PC-9 (cell line): ENCODE data around the gene PLSCR2. TPM values are rescaled to one million over a fixed set of nuclear protein-coding genes. Genes with fewer than 3 reads are reported as not detected.

ENCODE experiments used
- BruUV-seq: library from RNA; stranded (reverse); fragments of 400-500 nt; replicated peaks from 2 replicates; lab custom pipeline; 2021; lab: Mats Ljungman, UMichigan
- CTCF ChIA-PET: fragments of 300-600 bp; sonication (Branson Sonifier 250); formaldehyde crosslinking; loops from one replicate; lab custom pipeline; 2022; ENCODE audit warnings: antibody characterized with exemption; lab: Charles Lee
- POLR2A ChIA-PET: fragments of 300-600 bp; sonication (Branson Sonifier 250); formaldehyde crosslinking; loops from one replicate; lab custom pipeline; 2022; ENCODE audit warnings: antibody characterized with exemption; ENCODE audit not compliant: unreplicated experiment; lab: Charles Lee
- DNase-seq, 2 experiments: peaks; one replicate each; pipeline versions ENCODE4 v3.0.0 to v3.0.0-alpha.2; 2015 to 2022; ENCODE audit warnings: mixed read lengths in 1 of 2
- H2AFZ ChIP-seq: fragments of 200-600 bp; sonication (generic); 2 replicates; pipeline ENCODE4 v1.8.1; 2017; ENCODE audit warnings: antibody characterized with exemption
- H3F3A ChIP-seq: fragments of 200-600 bp; sonication (generic); 2 replicates; pipeline ENCODE4 v1.8.1; 2017; ENCODE audit warnings: antibody characterized with exemption, mild to moderate bottlenecking, low read depth; ENCODE audit not compliant: insufficient read depth
- H3K27ac ChIP-seq: fragments of 200-600 bp; sonication (generic); 2 replicates; pipeline ENCODE4 v1.6.1; 2016; ENCODE audit warnings: mixed run types
- H3K27me3 ChIP-seq: fragments of 200-600 bp; sonication (generic); 2 replicates; pipeline ENCODE4 v1.6.1; 2016; ENCODE audit warnings: low read depth, mixed run types; ENCODE audit not compliant: insufficient read depth
- H3K36me3 ChIP-seq: fragments of 200-600 bp; sonication (generic); 2 replicates; pipeline ENCODE4 v1.6.1; 2016; ENCODE audit warnings: low read depth, mixed run types
- H3K4me1 ChIP-seq: fragments of 200-600 bp; sonication (generic); replicated peaks from 2 replicates; pipeline ENCODE4 v1.6.1; 2016; ENCODE audit warnings: mixed run types; ENCODE audit not compliant: insufficient read depth
- H3K4me2 ChIP-seq: fragments of 200-600 bp; sonication (generic); 2 replicates; pipeline ENCODE4 v1.6.1; 2017; ENCODE audit warnings: mixed run types
- H3K4me3 ChIP-seq: fragments of 200-600 bp; sonication (generic); 2 replicates; pipeline ENCODE4 v1.6.1; 2016; ENCODE audit warnings: mixed run types
- H3K79me2 ChIP-seq: fragments of 200-600 bp; sonication (generic); 2 replicates; pipeline ENCODE4 v1.6.1; 2017; ENCODE audit warnings: low read depth, mixed run types
- H3K9me2 ChIP-seq: fragments of 200-600 bp; sonication (generic); 2 replicates; pipeline ENCODE4 v1.8.1; 2017; ENCODE audit warnings: mild to moderate bottlenecking; ENCODE audit not compliant: insufficient read depth
- H3K9me3 ChIP-seq: fragments of 200-600 bp; sonication (generic); 2 replicates; pipeline ENCODE4 v1.8.1; 2016; ENCODE audit warnings: low read depth; ENCODE audit not compliant: insufficient read depth
- H4K20me1 ChIP-seq: fragments of 200-600 bp; sonication (generic); 2 replicates; pipeline ENCODE4 v1.8.1; 2017; ENCODE audit not compliant: insufficient read depth
- EZH2 ChIP-seq: fragments of 200-600 bp; sonication (generic); IDR thresholded peaks from 2 replicates; pipeline ENCODE4 v1.8.0; 2017; ENCODE audit warnings: antibody characterized with exemption, low read depth
- intact Hi-C: fragments of 100-400 bp; cut with micrococcal nuclease; formaldehyde crosslinking; loops from one replicate; pipeline ENCODE4 v1.10.0; 2022; ENCODE audit not compliant: unreplicated experiment
- total RNA-seq: library from RNA; stranded (reverse); gene quantifications from 2 replicates; pipeline ENCODE4 v1.2.3, GENCODE V29; 2021
- TF ChIP-seq, protein P1 (sequence below): fragments of 200-600 bp; sonication (generic); conservative IDR thresholded peaks from 2 replicates; pipeline ENCODE4 v1.6.1; 2017; ENCODE audit warnings: mixed run types, antibody characterized with exemption, mild to moderate bottlenecking, moderate library complexity

Gene PLSCR2
- total RNA-seq, 1 experiment from 2014 or later = not detected

DNA sequence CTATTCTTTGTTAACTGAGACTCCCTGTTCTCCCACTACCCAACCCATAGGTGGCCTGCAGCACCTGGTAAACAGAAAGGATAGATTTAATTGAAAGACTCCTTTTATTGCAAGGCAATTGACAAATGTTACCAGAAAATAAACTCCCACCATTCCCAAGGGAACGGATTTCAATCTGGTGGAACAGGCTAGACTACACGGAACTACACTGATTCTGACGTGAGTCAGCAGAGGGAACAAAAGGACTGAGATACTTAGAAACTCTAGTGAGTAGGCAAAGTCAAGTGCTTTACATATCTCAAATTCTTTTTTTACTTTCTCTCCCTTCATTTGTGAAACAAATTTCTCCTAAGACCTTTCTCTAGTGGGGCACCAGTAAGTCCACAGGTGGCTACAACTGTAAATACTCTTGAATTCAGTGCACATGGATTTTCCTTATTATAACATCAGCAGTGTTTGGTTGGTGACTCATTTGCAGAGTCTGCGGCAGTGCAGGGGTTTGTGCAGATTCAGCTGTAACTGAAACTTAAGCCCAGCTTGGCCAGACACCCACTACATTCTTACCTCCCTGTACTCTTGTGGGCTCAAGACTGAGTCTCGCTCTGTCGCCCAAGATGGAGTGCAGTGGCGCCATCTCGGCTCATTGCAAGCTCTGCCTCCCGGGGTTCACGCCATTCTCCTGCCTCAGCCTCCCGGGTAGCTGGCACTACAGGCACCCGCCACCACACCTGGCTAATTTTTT lies 34.3 kb upstream of the PLSCR2 start:
- Histone ChIP-seq H3K9me2 (no peaks in the 10 kb centered on the region), H3K4me1 (peaks cover 54% of the 10 kb centered on the region), H3K4me3 (peak overlapping the region; percentile 53), H3K27ac (peak overlapping the region; percentile 100), H4K20me1 (no peaks in the 10 kb centered on the region), H3K27me3 (no peaks in the 10 kb centered on the region), H3K9me3 (peaks cover 13% of the 10 kb centered on the region), H3K4me2 (peak overlapping the region; percentile 75), H3K79me2 (no peaks in the 10 kb centered on the region), H2AFZ (peak overlapping the region; percentile 49), H3F3A (peaks cover 50% of the 10 kb centered on the region), H3K36me3 (no peaks in the 10 kb centered on the region; the same call in 1 of the 2 replicates)
- DNase-seq = peak; percentile 70 to 93
- CTCF ChIA-PET = interaction anchor here (0.6 kb wide), 1 partner anchor 544 kb away, joined by 6 read pairs; no protein-coding TSS in a partner anchor
- TF ChIP-seq, protein P1, sequence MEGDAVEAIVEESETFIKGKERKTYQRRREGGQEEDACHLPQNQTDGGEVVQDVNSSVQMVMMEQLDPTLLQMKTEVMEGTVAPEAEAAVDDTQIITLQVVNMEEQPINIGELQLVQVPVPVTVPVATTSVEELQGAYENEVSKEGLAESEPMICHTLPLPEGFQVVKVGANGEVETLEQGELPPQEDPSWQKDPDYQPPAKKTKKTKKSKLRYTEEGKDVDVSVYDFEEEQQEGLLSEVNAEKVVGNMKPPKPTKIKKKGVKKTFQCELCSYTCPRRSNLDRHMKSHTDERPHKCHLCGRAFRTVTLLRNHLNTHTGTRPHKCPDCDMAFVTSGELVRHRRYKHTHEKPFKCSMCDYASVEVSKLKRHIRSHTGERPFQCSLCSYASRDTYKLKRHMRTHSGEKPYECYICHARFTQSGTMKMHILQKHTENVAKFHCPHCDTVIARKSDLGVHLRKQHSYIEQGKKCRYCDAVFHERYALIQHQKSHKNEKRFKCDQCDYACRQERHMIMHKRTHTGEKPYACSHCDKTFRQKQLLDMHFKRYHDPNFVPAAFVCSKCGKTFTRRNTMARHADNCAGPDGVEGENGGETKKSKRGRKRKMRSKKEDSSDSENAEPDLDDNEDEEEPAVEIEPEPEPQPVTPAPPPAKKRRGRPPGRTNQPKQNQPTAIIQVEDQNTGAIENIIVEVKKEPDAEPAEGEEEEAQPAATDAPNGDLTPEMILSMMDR = peak; percentile 43; the same call in 1 of the 2 replicates
- TF ChIP-seq EZH2 = no peak
- POLR2A ChIA-PET = interaction anchor here (0.6 to 1.6 kb wide), 2 partner anchors 41 to 1485 kb away, joined by 5 to 6 read pairs; partner anchors contain the start of gene PLSCR1
- intact Hi-C loops = loop anchor here (1.0 to 2.0 kb wide), 2 partner anchors 41 to 73 kb away; partner anchors contain the start of gene PLSCR1
- BruUV-seq = no TSS peak

DNA sequence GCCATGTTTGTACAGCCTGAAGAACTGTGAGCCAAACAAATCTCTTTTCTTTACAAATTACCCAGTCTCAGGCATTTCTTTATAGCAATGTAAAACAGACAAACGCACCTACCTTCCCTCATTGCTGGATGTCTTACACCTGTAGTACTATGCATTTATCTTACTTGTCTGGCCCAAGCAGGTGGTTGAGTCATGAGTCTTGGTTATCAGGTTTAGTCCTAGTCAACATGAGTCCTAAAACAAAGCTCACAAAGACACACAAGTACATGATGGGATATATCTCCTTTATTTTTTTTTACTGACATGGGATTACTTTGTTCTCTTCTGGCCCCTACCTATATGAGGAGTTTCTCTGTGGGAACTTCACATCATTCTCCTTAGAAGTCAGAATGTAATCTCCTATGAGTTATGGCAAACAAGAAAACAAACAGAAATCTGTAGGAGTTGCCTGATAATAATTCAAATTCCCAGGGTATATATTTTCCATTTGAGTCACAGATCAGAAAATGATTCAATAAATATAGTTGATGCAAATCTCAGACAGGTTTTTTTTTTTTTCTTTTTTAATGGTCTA lies 33.6 kb upstream of the PLSCR2 start:
- POLR2A ChIA-PET = no interaction called here

GRCh38 chr3:146501752-146502151 lies 32.4 kb upstream of the PLSCR2 start:
- TF ChIP-seq, protein P1 = no peak
- TF ChIP-seq EZH2 = no peak
- Histone ChIP-seq H2AFZ (no peak overlapping the region), H3K4me1 (peaks cover 44% of the 10 kb centered on the region), H3K27ac (peak overlapping the region; percentile 100), H3K9me2 (no peaks in the 10 kb centered on the region), H3K79me2 (no peaks in the 10 kb centered on the region), H3K27me3 (no peaks in the 10 kb centered on the region), H4K20me1 (no peaks in the 10 kb centered on the region), H3K4me2 (no peak overlapping the region), H3F3A (peaks cover 38% of the 10 kb centered on the region), H3K36me3 (no peaks in the 10 kb centered on the region; the same call in 1 of the 2 replicates), H3K9me3 (peaks cover 3% of the 10 kb centered on the region), H3K4me3 (no peak overlapping the region)
- ChIA-PET POLR2A (no interaction called here), CTCF (no interaction called here)
- BruUV-seq = no TSS peak
- intact Hi-C loops = loop anchor here (2.0 kb wide), 1 partner anchor 75 kb away; no protein-coding TSS in a partner anchor
- DNase-seq = no peak

More for the DNA sequence above, 33.6 kb upstream of the PLSCR2 start:
- H3K27me3 ChIP-seq = no peaks in the 10 kb centered on the region
- TF ChIP-seq, protein P1 = no peak; the same call in 1 of the 2 replicates
- TF ChIP-seq EZH2 = no peak
- H3K79me2 ChIP-seq = no peaks in the 10 kb centered on the region
- peaks cover 50% of the 10 kb centered on the region for H3F3A ChIP-seq
- TSS peak; percentile 51 for BruUV-seq
- H3K9me3 ChIP-seq = peaks cover 12% of the 10 kb centered on the region
- H2AFZ ChIP-seq = peak overlapping the region; percentile 49
- H4K20me1 ChIP-seq = no peaks in the 10 kb centered on the region
- peaks cover 54% of the 10 kb centered on the region for H3K4me1 ChIP-seq
- peak overlapping the region; percentile 75 for H3K4me2 ChIP-seq
- no peaks in the 10 kb centered on the region; the same call in 1 of the 2 replicates for H3K36me3 ChIP-seq
- CTCF ChIA-PET = interaction anchor here (0.6 kb wide), 1 partner anchor 27 kb away, joined by 3 read pairs; no protein-coding TSS in a partner anchor
- no peaks in the 10 kb centered on the region for H3K9me2 ChIP-seq
- H3K4me3 ChIP-seq = peak overlapping the region; percentile 53; the same call in 1 of the 2 replicates
- H3K27ac ChIP-seq = peak overlapping the region; percentile 100
- intact Hi-C loops = loop anchor here (1.0 to 2.0 kb wide), 2 partner anchors 41 to 74 kb away; partner anchors contain the start of gene PLSCR1
- DNase-seq = no peak
